Measurements from ENCODE around the gene KYNU.

The KYNU gene

DNA sequence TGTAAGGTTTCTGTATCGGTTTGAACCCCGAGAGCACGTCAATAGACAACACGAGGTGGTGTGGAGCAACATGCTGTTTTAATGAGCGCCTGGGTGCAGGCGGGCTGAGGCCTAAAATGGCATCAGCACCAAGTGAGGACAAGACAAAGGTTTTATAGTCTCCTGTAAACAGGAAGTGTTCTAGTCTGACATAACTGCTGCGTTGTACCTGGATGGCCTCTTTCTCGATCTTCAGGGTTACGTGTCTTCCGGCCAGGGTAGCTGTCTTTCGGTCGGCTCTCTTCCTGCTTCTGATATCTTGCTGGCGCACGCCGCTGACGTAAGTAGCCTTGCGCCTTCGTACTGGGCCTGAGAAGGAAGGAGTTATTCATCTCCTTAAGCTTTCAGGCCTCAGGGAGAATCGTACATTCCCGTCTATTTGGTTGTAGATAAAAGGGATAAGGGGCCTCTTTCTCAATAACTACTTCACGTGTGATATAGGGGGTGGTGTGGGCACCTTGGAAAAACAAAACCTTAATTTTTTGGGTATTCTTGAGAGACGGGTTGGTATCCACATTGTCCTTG, 53.5 kb downstream of the KYNU start:
- no peak overlapping the region for H3K4me3 ChIP-seq (replicated peaks; ENCODE audit: low read depth, low read length)
- no peak for DNase-seq (ENCODE audit: low read depth)
- TF ChIP-seq, protein P1, sequence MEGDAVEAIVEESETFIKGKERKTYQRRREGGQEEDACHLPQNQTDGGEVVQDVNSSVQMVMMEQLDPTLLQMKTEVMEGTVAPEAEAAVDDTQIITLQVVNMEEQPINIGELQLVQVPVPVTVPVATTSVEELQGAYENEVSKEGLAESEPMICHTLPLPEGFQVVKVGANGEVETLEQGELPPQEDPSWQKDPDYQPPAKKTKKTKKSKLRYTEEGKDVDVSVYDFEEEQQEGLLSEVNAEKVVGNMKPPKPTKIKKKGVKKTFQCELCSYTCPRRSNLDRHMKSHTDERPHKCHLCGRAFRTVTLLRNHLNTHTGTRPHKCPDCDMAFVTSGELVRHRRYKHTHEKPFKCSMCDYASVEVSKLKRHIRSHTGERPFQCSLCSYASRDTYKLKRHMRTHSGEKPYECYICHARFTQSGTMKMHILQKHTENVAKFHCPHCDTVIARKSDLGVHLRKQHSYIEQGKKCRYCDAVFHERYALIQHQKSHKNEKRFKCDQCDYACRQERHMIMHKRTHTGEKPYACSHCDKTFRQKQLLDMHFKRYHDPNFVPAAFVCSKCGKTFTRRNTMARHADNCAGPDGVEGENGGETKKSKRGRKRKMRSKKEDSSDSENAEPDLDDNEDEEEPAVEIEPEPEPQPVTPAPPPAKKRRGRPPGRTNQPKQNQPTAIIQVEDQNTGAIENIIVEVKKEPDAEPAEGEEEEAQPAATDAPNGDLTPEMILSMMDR (IDR thresholded peaks at IDR 0.05; ENCODE audit: low read length, missing control alignments) = no peak

DNA sequence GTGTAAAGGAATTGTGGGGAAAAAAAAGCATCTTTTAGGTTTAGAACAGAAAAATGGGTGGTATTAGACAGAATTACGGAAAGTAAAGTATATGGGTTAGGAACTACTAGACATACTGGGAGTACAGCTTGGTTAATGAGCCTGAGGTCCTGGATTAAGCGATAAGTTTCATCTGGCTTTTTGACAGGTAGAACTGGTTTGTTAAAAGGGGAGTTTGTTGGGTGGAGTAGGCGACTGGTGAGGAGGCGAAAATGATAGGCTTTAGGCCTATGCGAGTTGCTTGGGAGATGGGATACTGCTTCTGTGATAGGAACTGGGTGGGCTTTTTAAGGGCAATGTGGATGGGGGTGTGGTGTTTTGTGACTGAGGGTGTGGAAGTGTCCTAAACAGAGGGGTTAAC, 56.5 kb downstream of the KYNU start:
- TF ChIP-seq, protein P1 (IDR thresholded peaks at IDR 0.05; ENCODE audit: low read length, missing control alignments) = no peak

DNA sequence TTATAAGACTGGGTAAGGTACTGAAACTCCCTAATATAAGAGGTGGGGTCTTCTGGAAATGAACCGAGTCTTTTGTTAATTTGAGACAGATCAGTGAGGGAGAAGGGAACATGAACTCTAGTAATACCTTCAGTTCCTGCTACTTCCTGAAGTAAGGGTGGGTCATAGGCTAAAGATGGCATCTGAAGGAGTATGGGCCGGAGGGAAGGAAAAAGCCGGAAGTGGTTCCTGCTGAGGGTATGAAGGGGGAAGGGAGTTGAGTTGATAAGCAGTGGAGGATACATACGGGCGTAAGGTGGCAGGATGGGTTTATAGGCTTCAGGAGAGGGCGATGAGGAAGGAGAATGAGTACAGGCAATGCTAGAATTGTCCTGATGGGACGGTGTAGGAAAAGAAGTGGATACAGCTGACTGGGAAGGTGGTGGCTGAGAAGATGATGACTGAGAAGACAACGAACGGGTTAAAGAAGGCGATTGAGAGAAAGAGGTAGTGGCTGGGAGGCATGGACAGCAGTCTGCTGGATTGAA, 58.2 kb downstream of the KYNU start:
- no peak overlapping the region for H3K4me3 ChIP-seq (replicated peaks; ENCODE audit: low read depth, low read length)
- no peak for DNase-seq (ENCODE audit: low read depth)
- TF ChIP-seq, protein P1 (IDR thresholded peaks at IDR 0.05; ENCODE audit: low read length, missing control alignments) = no peak

More for the DNA sequence above, 56.5 kb downstream of the KYNU start:
- H3K4me3 ChIP-seq (replicated peaks; ENCODE audit: low read depth, low read length) = no peak overlapping the region
- DNase-seq (ENCODE audit: low read depth) = no peak

DNA sequence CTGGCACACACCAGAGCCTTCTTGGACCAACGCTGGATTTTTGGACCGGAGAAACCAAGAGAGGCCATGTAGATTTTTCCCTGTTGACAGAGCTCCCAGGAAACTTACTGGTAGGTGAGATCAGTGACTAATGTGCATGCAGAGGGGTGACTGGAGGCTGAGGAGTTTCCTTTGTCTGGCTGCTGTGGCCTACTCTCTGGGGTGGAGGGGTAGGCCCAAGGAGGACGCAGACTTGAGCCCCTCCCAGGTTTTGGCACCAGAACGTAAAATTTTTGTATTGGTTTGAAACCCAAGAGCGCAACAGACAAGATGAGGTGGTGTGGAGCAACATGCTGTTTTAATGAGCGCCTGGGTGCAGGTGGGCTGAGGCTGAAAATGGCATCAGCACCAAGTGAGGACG, 59.2 kb downstream of the KYNU start:
- TF ChIP-seq, protein P1 (IDR thresholded peaks at IDR 0.05; ENCODE audit: low read length, missing control alignments) = no peak
- H3K4me3 ChIP-seq (replicated peaks; ENCODE audit: low read depth, low read length) = no peak overlapping the region
- DNase-seq (ENCODE audit: low read depth) = no peak

DNA sequence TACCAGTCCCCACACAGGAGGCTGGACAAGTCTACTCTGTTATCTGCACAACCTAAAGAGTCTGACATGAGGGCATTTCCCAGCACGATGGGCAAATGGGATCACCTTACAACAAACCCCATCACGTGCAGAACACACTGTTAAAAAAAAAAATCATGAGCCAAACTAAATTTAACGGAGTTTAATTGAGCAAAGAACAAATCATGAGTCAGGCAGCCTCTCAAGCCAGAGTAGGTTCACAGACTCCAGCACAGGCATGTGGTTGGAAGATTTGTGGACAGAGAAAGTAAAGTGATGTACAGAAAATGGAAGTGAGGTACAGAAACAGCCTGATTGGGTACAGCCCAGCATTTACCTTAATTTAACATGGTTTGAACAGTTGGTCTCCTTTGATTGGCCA, 59.9 kb downstream of the KYNU start:
- no peak for DNase-seq (ENCODE audit: low read depth)
- TF ChIP-seq, protein P1 (IDR thresholded peaks at IDR 0.05; ENCODE audit: low read length, missing control alignments) = no peak
- no peak overlapping the region for H3K4me3 ChIP-seq (replicated peaks; ENCODE audit: low read depth, low read length)

DNA sequence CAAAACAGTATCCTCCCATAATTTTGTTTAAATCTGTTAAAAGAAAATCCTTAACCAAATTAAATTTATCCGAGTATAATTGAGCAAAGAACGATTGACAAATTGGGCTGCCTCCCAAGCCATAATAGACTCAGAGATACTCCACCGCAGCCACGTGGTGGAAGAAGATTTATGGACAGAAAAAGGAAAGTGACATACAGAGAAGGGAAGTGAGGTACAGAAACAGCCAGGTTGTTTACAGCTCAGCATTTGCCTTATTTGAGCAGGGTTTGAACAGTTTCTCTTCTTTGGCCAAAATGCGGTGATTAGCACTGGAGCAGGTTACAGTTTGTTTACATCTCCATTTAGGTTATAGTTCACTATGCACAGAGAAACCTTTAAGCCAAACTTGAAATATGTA, 60.8 kb downstream of the KYNU start:
- TF ChIP-seq, protein P1 (IDR thresholded peaks at IDR 0.05; ENCODE audit: low read length, missing control alignments) = no peak
- DNase-seq (ENCODE audit: low read depth) = no peak
- H3K4me3 ChIP-seq (replicated peaks; ENCODE audit: low read depth, low read length) = no peak overlapping the region

DNA sequence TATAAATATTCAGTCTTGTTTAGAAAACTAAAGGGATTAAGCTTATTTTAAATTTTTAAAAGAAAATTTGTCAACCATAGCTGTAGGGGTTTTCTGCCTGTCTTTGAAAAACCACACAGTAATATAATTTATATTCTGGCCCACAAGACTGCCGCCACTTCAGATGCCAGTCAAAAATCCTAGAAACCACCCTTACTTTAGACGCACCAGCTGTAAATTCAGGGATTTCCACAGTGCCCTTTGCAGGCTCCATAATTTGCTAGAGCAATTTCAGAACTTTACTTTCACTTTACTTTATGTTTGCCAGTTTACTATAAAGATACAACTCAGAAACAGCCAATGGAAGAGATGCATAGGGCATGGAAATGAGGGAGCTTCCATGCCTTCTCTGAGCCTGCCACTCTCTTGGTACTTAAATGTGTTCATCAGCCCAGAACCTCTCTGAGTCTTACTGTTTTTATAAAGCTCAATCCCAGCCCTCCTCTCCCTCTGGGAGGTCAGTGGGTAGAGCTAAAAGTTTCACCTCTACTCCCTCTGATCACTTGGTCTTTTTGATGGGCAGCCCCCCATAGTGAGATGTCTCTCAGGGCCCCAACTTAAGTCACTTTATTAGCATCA, 63.3 kb downstream of the KYNU start:
- no peak for DNase-seq (ENCODE audit: low read depth)
- TF ChIP-seq, protein P1 (IDR thresholded peaks at IDR 0.05; ENCODE audit: low read length, missing control alignments) = no peak
- no peak overlapping the region for H3K4me3 ChIP-seq (replicated peaks; ENCODE audit: low read depth, low read length)

All from fibroblast of pulmonary artery (primary cell).